Fibroblast of lung (primary cell): Measurements from ENCODE around the gene LRRC55.

Experiments
- EZH2 ChIP-seq: IDR thresholded peaks from 2 replicates; pipeline ENCODE4 v1.5.1; 2012; ENCODE audit warnings: low read length, control low read depth, mild to moderate bottlenecking; ENCODE audit errors: missing control alignments
- TF ChIP-seq, protein P1 (sequence below), 2 donors: IDR thresholded peaks in 1 of 2; conservative IDR thresholded peaks in 1 of 2; 1 replicate in 1 of 2; 2 replicates in 1 of 2; pipeline ENCODE4 v1.5.1; 2011 to 2012; ENCODE audit warnings: low read length in 2 of 2, control low read depth in 1 of 2, inconsistent platforms in 1 of 2, low read depth in 1 of 2, mild to moderate bottlenecking in 1 of 2

DNA sequence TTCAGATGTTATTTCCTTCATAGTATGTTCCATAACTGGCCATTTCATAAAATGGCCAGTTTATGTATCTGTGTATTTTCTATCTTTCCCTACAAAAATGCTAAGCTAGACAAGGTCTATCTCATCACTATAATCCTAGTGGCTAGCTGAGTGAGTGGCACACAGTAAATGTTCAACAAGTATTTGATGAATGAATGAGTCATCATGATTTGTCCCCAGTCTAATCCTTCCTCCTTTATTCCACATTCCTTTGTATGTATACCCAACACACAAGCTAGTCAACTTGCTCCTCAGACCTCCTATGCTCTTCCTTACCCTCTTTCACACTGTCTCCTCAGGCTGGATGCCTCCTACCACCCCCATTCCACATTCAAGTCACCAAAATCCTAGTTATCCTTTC, 42.8 kb downstream of the LRRC55 start:
- TF ChIP-seq, protein P1, sequence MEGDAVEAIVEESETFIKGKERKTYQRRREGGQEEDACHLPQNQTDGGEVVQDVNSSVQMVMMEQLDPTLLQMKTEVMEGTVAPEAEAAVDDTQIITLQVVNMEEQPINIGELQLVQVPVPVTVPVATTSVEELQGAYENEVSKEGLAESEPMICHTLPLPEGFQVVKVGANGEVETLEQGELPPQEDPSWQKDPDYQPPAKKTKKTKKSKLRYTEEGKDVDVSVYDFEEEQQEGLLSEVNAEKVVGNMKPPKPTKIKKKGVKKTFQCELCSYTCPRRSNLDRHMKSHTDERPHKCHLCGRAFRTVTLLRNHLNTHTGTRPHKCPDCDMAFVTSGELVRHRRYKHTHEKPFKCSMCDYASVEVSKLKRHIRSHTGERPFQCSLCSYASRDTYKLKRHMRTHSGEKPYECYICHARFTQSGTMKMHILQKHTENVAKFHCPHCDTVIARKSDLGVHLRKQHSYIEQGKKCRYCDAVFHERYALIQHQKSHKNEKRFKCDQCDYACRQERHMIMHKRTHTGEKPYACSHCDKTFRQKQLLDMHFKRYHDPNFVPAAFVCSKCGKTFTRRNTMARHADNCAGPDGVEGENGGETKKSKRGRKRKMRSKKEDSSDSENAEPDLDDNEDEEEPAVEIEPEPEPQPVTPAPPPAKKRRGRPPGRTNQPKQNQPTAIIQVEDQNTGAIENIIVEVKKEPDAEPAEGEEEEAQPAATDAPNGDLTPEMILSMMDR (conservative IDR thresholded peaks at IDR 0.05 in 1 of 2, IDR thresholded peaks at IDR 0.05 in 1 of 2; ENCODE audit: low read depth in 1 of 2, low read length in 2 of 2): no peak
- TF ChIP-seq EZH2: no peak
